HepG2 (cell line): Measurements from ENCODE around the gene PMM2. TPM values are rescaled to one million over a fixed set of nuclear protein-coding genes. Genes with fewer than 3 reads are reported as not detected.
A peak's percentile ranks its signal among the peaks of the same experiment; 100 is the strongest.

Source experiments
- ASH2L ChIP-seq: fragments of 300-600, 200-600 bp; sonication (generic); IDR thresholded peaks from 2 replicates; pipeline ENCODE4 v1.7.0; 2017; ENCODE audit warnings: low read depth, mild to moderate bottlenecking, moderate library complexity, mixed read lengths, low read length; ENCODE audit not compliant: insufficient read length
- CBX1 ChIP-seq: IDR thresholded peaks from one replicate; pipeline ENCODE4 v1.6.1; 2016; ENCODE audit warnings: antibody characterized with exemption, low read depth
- CEBPB ChIP-seq: IDR thresholded peaks from 2 replicates; pipeline ENCODE4 v1.6.1; 2011; ENCODE audit warnings: low read depth, low read length, improper control_type of control experiment, borderline replicate concordance
- ESRRA ChIP-seq: sonication (generic); formaldehyde crosslinking; IDR thresholded peaks from 2 replicates; pipeline ENCODE4 v1.5.1; 2020; ENCODE audit warnings: mild to moderate bottlenecking, low read depth, missing genetic modification reagents
- FOXA3 ChIP-seq: IDR thresholded peaks from 2 replicates; pipeline ENCODE4 v1.6.1; 2016; ENCODE audit warnings: missing genetic modification reagents, missing compliant biosample characterization
- GABPA ChIP-seq, 2 experiments: IDR thresholded peaks; 2 replicates each; pipeline ENCODE4 v1.6.1; 2011 to 2016; ENCODE audit warnings: low read depth in 2 of 2, low read length in 1 of 2, missing biosample characterization in 1 of 2, missing genetic modification characterization in 1 of 2
- IRF2 ChIP-seq: IDR thresholded peaks from 2 replicates; pipeline ENCODE4 v1.6.1; 2018; ENCODE audit warnings: missing genetic modification reagents, missing compliant biosample characterization
- KAT8 ChIP-seq: IDR thresholded peaks from 2 replicates; pipeline ENCODE4 v1.6.1; 2016; ENCODE audit warnings: missing genetic modification reagents, missing compliant biosample characterization
- MIER3 ChIP-seq: IDR thresholded peaks from 2 replicates; pipeline ENCODE4 v1.6.1; 2016; ENCODE audit warnings: missing compliant biosample characterization, borderline replicate concordance
- RCOR2 ChIP-seq: IDR thresholded peaks from 2 replicates; pipeline ENCODE4 v1.6.1; 2016; ENCODE audit warnings: missing biosample characterization, missing genetic modification reagents
- RXRB ChIP-seq: IDR thresholded peaks from 2 replicates; pipeline ENCODE4 v1.6.1; 2016; ENCODE audit warnings: borderline replicate concordance, missing genetic modification reagents, missing compliant biosample characterization
- SMC3 ChIP-seq: IDR thresholded peaks from 2 replicates; pipeline ENCODE4 v1.6.1; 2011; ENCODE audit warnings: low read length, improper control_type of control experiment
- TEAD3 ChIP-seq: optimal IDR thresholded peaks from 2 replicates; pipeline ENCODE3; 2016; ENCODE audit warnings: borderline replicate concordance
- ZFP91 ChIP-seq: sonication (generic); formaldehyde crosslinking; IDR thresholded peaks from 2 replicates; pipeline ENCODE4 v1.9.0; 2022; ENCODE audit warnings: missing genetic modification reagents, mild to moderate bottlenecking, borderline replicate concordance
- ZFY ChIP-seq: sonication (generic); formaldehyde crosslinking; IDR thresholded peaks from 2 replicates; pipeline ENCODE4 v1.4.0; 2020; ENCODE audit warnings: missing genetic modification reagents
- ZGPAT ChIP-seq: IDR thresholded peaks from 2 replicates; pipeline ENCODE4 v1.6.1; 2016; ENCODE audit warnings: mild to moderate bottlenecking
- ZMAT3 ChIP-seq: sonication (generic); formaldehyde crosslinking; conservative IDR thresholded peaks from 2 replicates; pipeline ENCODE4 v1.7.0; 2021; ENCODE audit warnings: missing genetic modification reagents
- ZNF3 ChIP-seq: IDR thresholded peaks from 2 replicates; pipeline ENCODE4 v1.7.0; 2017; ENCODE audit warnings: inconsistent platforms
- ZNF484 ChIP-seq: sonication (generic); formaldehyde crosslinking; IDR thresholded peaks from 2 replicates; pipeline ENCODE4 v1.5.1; 2020; ENCODE audit warnings: mild to moderate bottlenecking, low read depth, missing genetic modification reagents, borderline replicate concordance
- ZNF672 ChIP-seq: sonication (generic); formaldehyde crosslinking; IDR thresholded peaks from 2 replicates; pipeline ENCODE4 v1.8.1; 2022; ENCODE audit warnings: missing genetic modification reagents
- ZNF770 ChIP-seq: sonication (generic); formaldehyde crosslinking; IDR thresholded peaks from 2 replicates; pipeline ENCODE4 v1.5.0; 2020; ENCODE audit warnings: mild to moderate bottlenecking, missing genetic modification reagents
- polyA plus RNA-seq, 8 experiments: library from polyadenylated mRNA; depleted of rRNA in 3 of 8; stranded (reverse) in 7 of 8; unstranded in 1 of 8; fragments of >200 nt; fragmentation: Illumina TruSeq in 4 of 8; extraction: Trizol in 4 of 8; gene quantifications; 2 replicates each; pipeline versions ENCODE4 v1.2.1 to v1.2.3, GENCODE V29; 2011 to 2016; ENCODE audit warnings: low read depth in 4 of 8, missing spikeins in 1 of 8, mixed read lengths in 1 of 8; ENCODE audit not compliant: insufficient read depth in 1 of 8
- total RNA-seq, 5 experiments: library from RNA; depleted of rRNA; stranded (reverse); fragments of >200 nt; fragmentation: Illumina TruSeq; extraction: Trizol; gene quantifications; 2 replicates each; pipeline ENCODE4 v1.2.3, GENCODE V29; 2016; ENCODE audit warnings: low read depth in 1 of 5
- TF ChIP-seq, protein P1 (sequence below): sonication (generic); formaldehyde crosslinking; IDR thresholded peaks from 2 replicates; pipeline ENCODE4 v1.4.0; 2020; ENCODE audit warnings: missing genetic modification reagents

The PMM2 gene
- total and polyA plus RNA-seq, 2 of the 13 experiments (the other 11 are each of a cell fraction or from before 2014, with no cell fraction given) = 52.2 to 93.7 TPM

GRCh38 chr16:8872967-8873865, 75.6 kb downstream of the PMM2 start (continued):
- 0 out of 2 replicates have a peak, but pooled peaks have one; percentile 19 for TF ChIP-seq ZGPAT (CRISPR knock-in tag)
- peak; percentile 7; the same call in 1 of the 2 replicates for TF ChIP-seq ZFP91 (CRISPR knock-in tag)
- 0 out of 2 replicates have a peak, but pooled peaks have one; percentile 26 for TF ChIP-seq IRF2 (CRISPR knock-in tag)
- TF ChIP-seq ZMAT3 (CRISPR knock-in tag) = 0 out of 2 replicates have a peak, but pooled peaks have one; percentile 16
- peak; percentile 50; the same call in 1 of the 2 replicates for TF ChIP-seq FOXA3
- no peak for TF ChIP-seq ZNF484 (CRISPR knock-in tag)
- TF ChIP-seq ZNF770 = peak; percentile 41; the same call in 1 of the 2 replicates
- peak; percentile 34; the same call in 1 of the 2 replicates for TF ChIP-seq ZFY (CRISPR knock-in tag)
- TF ChIP-seq CEBPB = peak; percentile 86
- TF ChIP-seq ESRRA = no peak
- 0 out of 2 replicates have a peak, but pooled peaks have one; percentile 37 for TF ChIP-seq KAT8 (CRISPR knock-in tag)
- TF ChIP-seq RXRB = peak; percentile 23; the same call in 1 of the 2 replicates
- 0 out of 2 replicates have a peak, but pooled peaks have one; percentile 25 for TF ChIP-seq ZNF3 (CRISPR knock-in tag)
- TF ChIP-seq CBX1 = no peak
- peak; percentile 36; the same call in 1 of the 2 replicates for TF ChIP-seq MIER3 (CRISPR knock-in tag)
- TF ChIP-seq RCOR2 (CRISPR knock-in tag) = 0 out of 2 replicates have a peak, but pooled peaks have one; percentile 5
- peak; percentile 39 for TF ChIP-seq SMC3
- peak; percentile 41 for TF ChIP-seq TEAD3 (CRISPR knock-in tag)
- TF ChIP-seq ZNF672 (CRISPR knock-in tag) = no peak
- no peak for TF ChIP-seq GABPA (IDR thresholded peaks at IDR 0.05; ENCODE audit: low read depth, low read length)
- TF ChIP-seq GABPA (CRISPR knock-in tag; IDR thresholded peaks at IDR 0.05; ENCODE audit: low read depth) = no peak
- TF ChIP-seq ASH2L = no peak
- TF ChIP-seq, protein P1, sequence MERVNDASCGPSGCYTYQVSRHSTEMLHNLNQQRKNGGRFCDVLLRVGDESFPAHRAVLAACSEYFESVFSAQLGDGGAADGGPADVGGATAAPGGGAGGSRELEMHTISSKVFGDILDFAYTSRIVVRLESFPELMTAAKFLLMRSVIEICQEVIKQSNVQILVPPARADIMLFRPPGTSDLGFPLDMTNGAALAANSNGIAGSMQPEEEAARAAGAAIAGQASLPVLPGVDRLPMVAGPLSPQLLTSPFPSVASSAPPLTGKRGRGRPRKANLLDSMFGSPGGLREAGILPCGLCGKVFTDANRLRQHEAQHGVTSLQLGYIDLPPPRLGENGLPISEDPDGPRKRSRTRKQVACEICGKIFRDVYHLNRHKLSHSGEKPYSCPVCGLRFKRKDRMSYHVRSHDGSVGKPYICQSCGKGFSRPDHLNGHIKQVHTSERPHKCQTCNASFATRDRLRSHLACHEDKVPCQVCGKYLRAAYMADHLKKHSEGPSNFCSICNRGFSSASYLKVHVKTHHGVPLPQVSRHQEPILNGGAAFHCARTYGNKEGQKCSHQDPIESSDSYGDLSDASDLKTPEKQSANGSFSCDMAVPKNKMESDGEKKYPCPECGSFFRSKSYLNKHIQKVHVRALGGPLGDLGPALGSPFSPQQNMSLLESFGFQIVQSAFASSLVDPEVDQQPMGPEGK = 0 out of 2 replicates have a peak, but pooled peaks have one; percentile 22
